Heart left ventricle (tissue), 13 donors: ENCODE results near the gene FTCD.

ENCODE experiments used
- POLR2A ChIP-seq, 2 donors: fragments of 450-650 bp; IDR thresholded peaks; one replicate each; pipeline ENCODE4 v1.6.1; 2017; ENCODE audit warnings: antibody characterized with exemption in 2 of 2, mild to moderate bottlenecking in 2 of 2, moderate library complexity in 2 of 2
- TF ChIP-seq, protein P1 (sequence below), 12 donors: fragments of 200-600 bp; sonication (generic) in 4 of 12; IDR thresholded peaks; one replicate each; pipeline versions ENCODE4 v1.5.0 to v1.8.0; 2018 to 2022; ENCODE audit warnings: antibody characterized with exemption in 12 of 12, mild to moderate bottlenecking in 5 of 12
- donor health status: ischemic (EF 13 %, LVEDD 7.1; RV severe dilation, severe dysfunction).
- donor health status: DM: no; HTN: yes; CAD: no.
- donor health status: DM: no; HTN: no; CAD: no.
- donor health status: ischemic (EF 25% LVEDD 6.9; RV normal size, moderate dysfunction).
- donor health status: ischemic (EF 25% LVEDD 5.7; RV mildly dilated, moderate dysfunction).
- donor health status: ischemic (EF 35%, LVEDD 5.7; RV mildly dilated, moderate dysfunction).
- donor health status: nonischemic (EF 11% LVEDD 7.7; RV severe dilation, severe dysfunction).
- donor health status: DM: yes; HTN: yes; CAD: no.
- donor health status: PGD.
- donor health status: ischemic (EF 29% LVEDD 5.4; RV normal size, mild dysfunction).
- donor health status: nonischemic (EF 23%, LVEDD 6.1; RV moderate dilation, normal function).

DNA sequence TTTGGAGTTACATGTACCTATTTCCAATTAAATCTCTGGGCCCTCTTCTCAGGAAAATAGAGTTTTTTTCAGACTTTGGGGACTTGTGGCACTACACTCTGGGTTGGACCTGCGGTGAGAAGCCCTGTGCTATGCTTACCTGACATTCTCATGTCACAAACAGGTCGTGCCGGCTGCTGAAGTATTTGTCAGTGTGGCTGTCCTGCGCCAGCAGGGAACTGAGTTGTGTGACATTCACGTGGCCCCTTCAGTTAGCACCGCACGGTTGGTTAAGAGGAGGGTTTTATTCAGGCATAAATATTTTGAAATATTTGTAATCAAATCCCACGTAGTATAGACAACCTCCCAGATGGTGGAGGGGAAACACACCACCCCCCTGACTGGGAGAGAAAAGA, 63.8 kb downstream of the FTCD start:
- TF ChIP-seq, protein P1, sequence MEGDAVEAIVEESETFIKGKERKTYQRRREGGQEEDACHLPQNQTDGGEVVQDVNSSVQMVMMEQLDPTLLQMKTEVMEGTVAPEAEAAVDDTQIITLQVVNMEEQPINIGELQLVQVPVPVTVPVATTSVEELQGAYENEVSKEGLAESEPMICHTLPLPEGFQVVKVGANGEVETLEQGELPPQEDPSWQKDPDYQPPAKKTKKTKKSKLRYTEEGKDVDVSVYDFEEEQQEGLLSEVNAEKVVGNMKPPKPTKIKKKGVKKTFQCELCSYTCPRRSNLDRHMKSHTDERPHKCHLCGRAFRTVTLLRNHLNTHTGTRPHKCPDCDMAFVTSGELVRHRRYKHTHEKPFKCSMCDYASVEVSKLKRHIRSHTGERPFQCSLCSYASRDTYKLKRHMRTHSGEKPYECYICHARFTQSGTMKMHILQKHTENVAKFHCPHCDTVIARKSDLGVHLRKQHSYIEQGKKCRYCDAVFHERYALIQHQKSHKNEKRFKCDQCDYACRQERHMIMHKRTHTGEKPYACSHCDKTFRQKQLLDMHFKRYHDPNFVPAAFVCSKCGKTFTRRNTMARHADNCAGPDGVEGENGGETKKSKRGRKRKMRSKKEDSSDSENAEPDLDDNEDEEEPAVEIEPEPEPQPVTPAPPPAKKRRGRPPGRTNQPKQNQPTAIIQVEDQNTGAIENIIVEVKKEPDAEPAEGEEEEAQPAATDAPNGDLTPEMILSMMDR (IDR thresholded peaks at IDR 0.05), result no peak
- no peak for TF ChIP-seq POLR2A (IDR thresholded peaks at IDR 0.05)
